RWPE1 (cell line): ENCODE measurements around the gene MYOT.

Experiments used
- CTCF ChIA-PET: fragments of 350-600 bp; sonication (Branson Sonifier 250); formaldehyde crosslinking; extraction: SDS; loops from one replicate; lab custom pipeline; 2021; lab: Yijun Ruan, JAX
- POLR2A ChIA-PET: fragments of 400-600 bp; formaldehyde crosslinking; extraction: SDS; loops from one replicate; lab custom pipeline; 2020; ENCODE audit warnings: antibody characterized with exemption; ENCODE audit not compliant: low non-redundant PET; lab: Yijun Ruan, JAX
- DNase-seq: peaks from one replicate; pipeline ENCODE4 v3.0.0; 2012; ENCODE audit warnings: low spot score
- H3K27ac ChIP-seq: fragments of 450-650 bp; 2 replicates; pipeline ENCODE4 v1.5.1; 2017
- CTCF ChIP-seq: fragments of 450-650 bp; conservative IDR thresholded peaks from 2 replicates; pipeline ENCODE4 v1.5.1; 2017; ENCODE audit warnings: low read depth, mild to moderate bottlenecking

Gene MYOT

GRCh38 chr5:137871571-137871970, 3.9 kb downstream of the MYOT start:
- no peak for DNase-seq
- no peak for TF ChIP-seq CTCF
- CTCF ChIA-PET, result no interaction called here
- no peak overlapping the region for H3K27ac ChIP-seq
- POLR2A ChIA-PET, result no interaction called here

GRCh38 chr5:137872466-137872865, 4.8 kb downstream of the MYOT start:
- ChIA-PET POLR2A (interaction anchor here (0.5 kb wide), 1 partner anchor 96 kb away, joined by 9 read pairs; no protein-coding TSS in a partner anchor), CTCF (no interaction called here)
- H3K27ac ChIP-seq, result no peak overlapping the region
- no peak for TF ChIP-seq CTCF
- no peak for DNase-seq

- ChIA-PET POLR2A (no interaction called here), CTCF (interaction anchor here (0.7 to 1.7 kb wide), 3 partner anchors 11 to 873 kb away, joined by 3 to 7 read pairs (median 3); no protein-coding TSS in a partner anchor)
- DNase-seq, result no peak
- TF ChIP-seq CTCF, result no peak
- no peak overlapping the region for H3K27ac ChIP-seq
Observed at GRCh38 chr5:137876101-137876500, 8.4 kb downstream of the MYOT start.

- POLR2A ChIA-PET, result no interaction called here
- TF ChIP-seq CTCF, result no peak
- no peak overlapping the region for H3K27ac ChIP-seq
- CTCF ChIA-PET, result interaction anchor here (1.2 kb wide), 1 partner anchor 102 kb away, joined by 4 read pairs; no protein-coding TSS in a partner anchor
- peak; percentile 15 for DNase-seq
Observed at GRCh38 chr5:137880313-137880712, 12.7 kb downstream of the MYOT start.

- CTCF ChIA-PET, result interaction anchor here (1.0 kb wide), 1 partner anchor 108 kb away, joined by 3 read pairs; no protein-coding TSS in a partner anchor
Observed at GRCh38 chr5:137887831-137888230, 20.2 kb downstream of the MYOT start.

GRCh38 chr5:137888466-137888862, 20.8 kb downstream of the MYOT start:
- DNase-seq, result no peak
- ChIA-PET POLR2A (no interaction called here), CTCF (interaction anchor here (0.6 to 1.0 kb wide), 2 partner anchors 108 to 110 kb away, joined by 3 to 4 read pairs; no protein-coding TSS in a partner anchor)
- no peak overlapping the region for H3K27ac ChIP-seq
- no peak for TF ChIP-seq CTCF

More at GRCh38 chr5:137887831-137888230, 20.2 kb downstream of the MYOT start:
- POLR2A ChIA-PET, result no interaction called here
- no peak for TF ChIP-seq CTCF
- no peak overlapping the region for H3K27ac ChIP-seq
- no peak for DNase-seq
